HG03108 (cell line): ENCODE results near the gene CAPN5.
A peak's percentile ranks its signal among the peaks of the same experiment; 100 is the strongest.
"Not testable (repeated sequence)": the region's sequence is repeated elsewhere in the genome, so short reads cannot be mapped to it uniquely, and the experiment has no call there.

ENCODE experiments used
- ATAC-seq: cut with Tn5 transposase; IDR thresholded peaks from one replicate; pipeline ENCODE4 v1.9.1; 2021; ENCODE audit warnings: moderate library complexity; ENCODE audit not compliant: unreplicated experiment

The CAPN5 gene

DNA sequence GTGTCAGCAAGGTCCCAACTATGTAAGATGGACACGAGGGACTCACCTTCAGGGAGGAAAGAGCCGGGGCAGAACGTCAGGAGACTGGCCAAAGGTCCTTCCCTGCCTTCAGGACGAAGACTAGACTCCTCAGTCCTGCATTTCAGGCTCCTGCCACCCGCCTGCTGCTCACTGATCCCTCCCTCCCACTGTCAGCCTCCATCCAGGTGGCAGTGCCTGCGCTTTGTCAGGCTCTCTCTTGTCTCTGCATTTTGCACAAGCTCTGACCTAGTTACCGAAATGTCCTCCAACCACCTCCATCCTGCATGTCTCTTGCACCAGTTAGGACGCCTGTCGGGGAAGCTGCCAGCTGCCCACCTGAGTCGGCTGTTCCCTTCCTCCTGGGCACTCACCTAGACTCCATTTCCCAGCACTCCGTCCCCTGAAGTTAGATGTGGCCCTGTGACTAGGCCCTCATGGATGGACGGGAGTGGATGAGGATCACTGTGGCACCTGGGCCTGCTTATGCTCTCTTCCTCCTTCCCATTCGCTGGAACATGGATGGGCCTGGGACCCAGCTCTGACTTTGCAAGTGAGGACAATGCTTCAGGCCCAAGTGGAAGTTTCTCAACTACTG, 24.6 kb upstream of the CAPN5 start:
- ATAC-seq = no peak

DNA sequence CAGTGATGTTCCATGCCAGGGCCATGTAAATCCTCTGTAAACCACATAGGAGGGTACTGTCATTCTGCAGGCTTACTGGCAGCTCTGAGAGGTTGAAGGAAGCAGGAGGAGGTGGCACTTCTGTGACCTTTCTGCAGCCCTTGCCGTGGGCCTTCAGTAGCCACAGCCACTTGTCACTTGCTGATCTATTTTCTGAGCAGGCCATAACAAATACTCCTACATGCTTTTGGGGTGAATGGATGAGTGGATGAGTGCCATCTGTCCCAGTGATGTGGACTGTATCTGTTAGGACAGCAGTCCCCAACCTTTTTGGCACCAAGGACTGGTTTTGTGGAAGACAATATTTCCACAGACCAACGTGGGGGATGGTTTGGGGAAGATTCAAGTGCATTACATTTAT, 22.4 kb upstream of the CAPN5 start:
- ATAC-seq = no peak

DNA sequence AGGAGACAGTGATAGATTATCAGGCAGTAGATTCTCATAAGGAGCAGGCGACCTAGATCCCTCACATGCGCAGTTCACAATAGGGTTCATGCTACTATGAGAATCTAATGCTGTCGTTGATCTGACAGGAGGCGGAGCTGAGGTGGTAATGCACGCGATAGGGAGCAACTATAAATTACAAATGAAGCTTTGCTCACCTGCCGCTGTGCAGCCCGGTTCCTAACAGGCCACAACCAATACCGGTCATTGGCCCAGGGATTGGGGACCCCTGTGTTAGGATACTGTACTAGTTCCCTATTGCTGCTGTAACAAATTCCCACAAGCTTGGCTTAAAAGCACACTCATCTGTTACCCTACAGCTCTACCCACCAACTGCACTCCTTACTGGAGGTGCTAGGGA, 21.9 kb upstream of the CAPN5 start:
- ATAC-seq = no peak

DNA sequence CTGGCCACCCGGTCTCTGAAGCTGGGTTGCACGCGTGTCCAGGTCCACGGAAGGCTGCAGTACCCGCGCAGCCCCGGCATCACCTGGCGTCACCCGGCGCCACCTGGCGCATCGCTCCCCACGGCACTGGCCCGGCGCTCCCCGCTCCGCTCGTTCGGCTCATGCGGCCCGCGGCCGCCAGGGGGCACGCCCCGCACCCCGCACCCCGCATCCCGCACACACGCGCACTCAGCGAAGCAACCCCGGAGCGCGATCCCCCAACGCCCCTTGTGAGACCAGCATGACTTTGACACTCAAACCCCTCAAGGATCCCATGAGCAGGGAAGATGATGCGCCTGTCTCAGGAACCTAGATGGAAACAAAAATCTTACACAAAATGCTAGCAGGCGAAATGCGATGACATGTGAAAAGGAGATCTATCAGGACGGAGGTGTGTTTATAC, 20.7 kb upstream of the CAPN5 start:
- ATAC-seq = peak; percentile 43

DNA sequence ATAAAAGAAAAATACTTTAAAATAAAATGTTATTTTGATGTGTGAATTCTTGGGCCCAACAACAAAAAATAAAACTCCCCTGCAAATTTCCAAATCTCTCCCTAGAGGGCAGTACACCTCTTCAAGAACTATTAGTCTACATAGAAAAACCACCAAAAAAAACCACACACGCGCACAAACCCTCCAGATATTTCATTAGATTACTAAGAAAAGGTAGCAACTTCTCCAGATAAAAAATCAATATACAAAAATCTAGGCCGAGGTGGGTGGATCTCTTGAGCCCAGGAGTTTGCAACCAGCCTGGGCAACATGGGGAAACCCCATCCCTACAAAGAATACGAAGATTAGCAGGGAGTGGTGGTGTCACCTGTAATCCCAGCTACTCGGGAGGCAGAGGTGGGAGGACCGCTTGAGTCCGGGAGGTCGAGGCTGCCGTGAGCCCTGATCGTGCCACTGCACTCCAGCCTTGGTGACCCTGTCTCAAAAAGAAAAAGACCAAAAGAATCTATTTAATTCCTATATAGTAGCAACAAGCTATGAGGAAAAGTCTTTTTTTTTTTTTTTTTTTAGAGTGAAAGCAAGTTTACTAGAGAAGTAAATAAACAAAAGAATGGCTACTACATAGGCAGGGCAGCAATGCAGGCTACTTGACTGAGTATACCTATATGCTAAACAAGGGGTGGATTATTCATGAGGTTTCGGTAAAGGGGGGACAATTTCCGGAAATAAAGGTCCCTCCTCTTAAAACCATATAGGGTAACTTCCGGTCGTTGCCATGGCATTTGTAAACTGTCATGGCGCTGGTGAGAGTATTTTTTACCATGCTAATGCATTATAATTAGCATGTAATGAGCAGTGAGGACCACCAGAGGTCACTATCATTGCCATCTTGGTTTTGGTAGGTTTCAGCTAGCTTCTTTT, 19.5 kb upstream of the CAPN5 start:
- peak; percentile 80 for ATAC-seq

DNA sequence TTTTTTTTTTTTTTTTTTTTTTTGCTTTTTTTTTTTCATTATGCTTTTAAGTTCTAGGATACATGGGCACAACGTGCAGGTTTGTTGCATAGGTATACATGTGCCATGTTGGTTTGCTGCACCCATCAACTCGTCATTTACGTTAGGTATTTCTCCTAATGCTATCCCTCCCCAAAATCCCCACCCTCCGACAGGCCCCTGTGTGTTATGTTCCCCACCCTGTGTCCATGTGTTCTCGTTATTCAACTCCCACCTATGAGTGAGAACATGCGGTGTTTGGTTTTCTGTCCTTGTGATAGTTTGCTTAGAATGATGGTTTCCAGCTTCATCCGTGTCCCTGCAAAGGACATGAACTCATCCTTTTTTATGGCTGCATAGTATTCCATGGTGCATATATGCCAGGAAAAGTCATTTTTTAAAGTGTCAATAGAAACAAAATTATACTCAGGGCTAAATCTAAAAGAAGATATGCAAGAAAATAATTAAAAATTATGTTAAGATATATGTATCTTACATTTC, 18.8 kb upstream of the CAPN5 start:
- ATAC-seq = not testable (repeated sequence)

DNA sequence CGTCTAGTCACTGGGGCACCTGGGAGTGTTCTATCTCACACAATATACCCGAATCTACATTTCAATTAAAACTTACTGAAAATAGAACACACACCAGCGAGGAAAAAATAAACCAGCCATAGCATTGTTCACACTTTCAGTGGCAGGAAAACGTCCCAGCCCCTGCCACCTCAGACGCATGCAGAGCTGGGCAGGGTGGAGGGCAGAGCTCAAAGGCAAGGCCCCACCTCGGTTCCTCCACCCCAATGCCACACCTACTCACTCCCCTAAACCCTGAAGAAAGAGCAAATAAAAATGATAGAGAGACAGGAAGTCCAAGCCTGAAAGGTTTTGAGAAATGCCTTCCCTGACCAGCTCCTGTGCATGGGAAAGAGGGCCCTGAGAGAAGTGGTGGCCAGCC, 17.7 kb upstream of the CAPN5 start:
- no peak for ATAC-seq

DNA sequence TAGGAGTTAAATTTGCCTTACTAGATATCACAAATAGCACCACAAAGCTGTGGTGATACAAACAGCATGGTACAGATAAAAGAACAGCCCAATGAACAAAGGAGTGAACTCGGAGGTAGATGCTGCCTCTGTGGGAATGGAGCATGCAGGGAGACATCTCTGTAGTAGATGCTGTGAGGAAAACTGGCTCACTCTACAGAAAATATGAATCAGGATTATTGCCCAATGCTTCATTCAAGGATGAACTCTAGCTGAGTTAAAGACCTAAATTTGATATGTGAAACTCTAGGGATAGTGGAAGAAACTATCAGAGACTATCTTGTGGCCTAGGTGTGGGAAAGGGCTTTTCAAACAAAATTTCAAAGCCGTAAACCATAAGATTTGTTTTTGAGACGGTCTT, 15.3 kb upstream of the CAPN5 start:
- no peak for ATAC-seq

DNA sequence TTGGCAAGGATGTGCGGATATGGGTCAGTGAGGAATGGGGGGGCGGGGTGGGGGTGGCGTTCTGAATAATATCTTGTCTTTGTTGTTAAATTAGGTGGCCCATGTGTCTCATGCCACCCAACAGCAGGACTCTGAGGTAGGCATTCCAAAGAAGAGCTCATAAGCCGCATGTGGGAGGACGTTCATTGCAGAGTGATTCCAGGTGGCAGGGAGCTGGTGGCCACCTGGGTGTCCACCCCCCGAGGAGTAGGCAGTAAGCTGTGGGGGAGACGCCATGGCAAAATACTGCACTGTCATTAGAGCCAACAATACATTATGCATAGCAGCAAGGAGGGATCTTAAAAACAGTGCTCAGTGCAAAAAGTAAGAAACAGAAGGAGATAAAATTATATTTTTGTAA, 14.3 kb upstream of the CAPN5 start:
- no peak for ATAC-seq

DNA sequence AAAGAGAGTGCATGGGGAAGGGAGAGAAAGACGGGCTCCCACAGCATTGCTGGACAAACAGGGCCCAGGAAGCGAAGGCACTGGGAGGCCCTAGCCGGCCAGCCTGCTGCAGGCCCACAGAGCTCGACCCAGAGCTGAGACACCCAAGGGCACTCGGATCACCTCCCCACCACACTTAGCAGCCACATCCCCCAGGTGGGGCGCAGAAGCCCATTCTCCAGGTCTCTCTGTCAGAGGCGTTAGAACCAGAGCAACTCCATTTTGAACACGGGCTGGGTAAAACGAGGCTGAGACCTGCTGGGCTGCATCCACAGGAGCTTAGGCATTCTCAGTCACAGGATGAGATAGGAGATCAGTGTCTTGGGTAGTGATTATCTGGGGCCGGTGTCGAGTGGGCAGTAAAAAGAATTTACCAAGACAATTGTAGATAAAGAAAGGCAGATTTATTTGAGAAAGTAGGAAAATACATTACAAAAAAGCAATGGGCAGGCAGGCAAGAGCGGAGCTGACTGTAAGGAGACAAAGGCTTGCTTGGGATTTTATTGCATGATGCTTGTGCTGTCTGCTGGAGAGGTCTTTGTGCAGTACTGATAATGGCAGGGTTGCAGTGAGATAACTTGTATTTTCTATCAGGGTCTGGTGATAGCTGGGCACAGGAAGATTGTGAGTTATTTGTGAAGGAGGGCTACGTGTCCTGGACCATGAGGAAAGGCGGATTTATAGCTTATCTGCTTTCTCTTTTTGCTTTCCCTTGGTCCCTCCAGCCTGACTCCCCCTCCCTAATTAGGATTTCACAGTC, 13.4 kb upstream of the CAPN5 start:
- ATAC-seq = no peak

DNA sequence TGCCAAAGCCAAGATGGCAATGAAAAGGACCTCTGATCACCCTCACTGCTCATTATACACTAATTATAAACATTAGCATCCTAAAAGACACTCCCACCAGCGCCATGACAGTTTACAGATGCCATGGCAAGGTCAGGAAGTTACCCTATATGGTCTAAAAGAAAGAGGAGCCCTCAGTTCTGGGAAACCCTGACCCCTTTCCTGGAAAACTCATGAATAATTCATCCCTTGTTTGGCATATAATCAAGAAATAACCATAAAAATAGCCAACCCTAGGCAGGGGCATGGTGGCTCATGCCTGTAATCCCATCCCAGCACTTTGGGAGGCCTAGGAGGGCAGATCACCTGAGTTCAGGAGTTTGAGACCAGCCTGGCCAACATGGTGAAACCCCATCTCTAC, 12.7 kb upstream of the CAPN5 start:
- ATAC-seq = no peak

DNA sequence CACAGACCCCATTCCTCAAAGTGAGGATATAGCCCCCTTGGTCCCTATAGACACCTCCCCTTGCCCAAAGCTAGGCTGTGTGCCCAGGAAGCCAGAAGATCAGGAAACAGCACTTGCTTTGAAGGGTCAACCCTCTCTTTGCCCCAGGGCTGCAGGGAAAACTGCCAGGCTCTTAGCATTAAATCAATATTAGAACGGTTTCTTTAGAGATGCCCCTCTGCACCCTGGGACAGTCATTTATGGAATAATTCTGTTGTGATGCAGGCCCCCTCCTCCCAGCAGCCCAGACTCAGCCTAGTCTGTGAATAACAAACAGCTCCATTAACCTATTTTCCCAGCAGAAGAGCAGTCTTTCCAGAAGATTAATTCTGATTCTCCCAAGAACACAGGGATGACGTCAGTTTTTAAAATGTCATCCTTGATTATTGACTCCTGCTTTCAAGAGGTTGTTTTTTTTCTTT, 11.6 kb upstream of the CAPN5 start:
- no peak for ATAC-seq

DNA sequence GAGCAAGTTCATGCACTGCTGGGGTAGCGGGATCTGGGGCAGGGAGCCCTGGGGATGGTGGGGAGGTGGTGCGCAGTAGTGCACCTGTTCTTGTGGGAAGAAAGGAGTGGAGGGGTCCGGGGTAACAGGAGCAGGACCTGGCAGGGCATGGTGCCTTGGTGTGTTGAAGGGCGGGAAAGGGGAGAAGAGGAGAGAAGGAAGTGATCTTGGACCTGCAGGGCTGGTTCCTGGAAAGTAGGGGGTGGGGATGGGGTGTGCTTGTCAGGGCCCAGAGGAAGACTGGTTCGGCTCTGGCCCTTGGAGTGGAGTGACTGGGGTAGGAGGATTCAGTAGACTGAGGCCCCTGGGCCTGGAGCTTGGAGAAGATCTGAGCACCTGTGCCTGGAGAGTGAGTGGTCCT, 10.9 kb upstream of the CAPN5 start:
- ATAC-seq = no peak

DNA sequence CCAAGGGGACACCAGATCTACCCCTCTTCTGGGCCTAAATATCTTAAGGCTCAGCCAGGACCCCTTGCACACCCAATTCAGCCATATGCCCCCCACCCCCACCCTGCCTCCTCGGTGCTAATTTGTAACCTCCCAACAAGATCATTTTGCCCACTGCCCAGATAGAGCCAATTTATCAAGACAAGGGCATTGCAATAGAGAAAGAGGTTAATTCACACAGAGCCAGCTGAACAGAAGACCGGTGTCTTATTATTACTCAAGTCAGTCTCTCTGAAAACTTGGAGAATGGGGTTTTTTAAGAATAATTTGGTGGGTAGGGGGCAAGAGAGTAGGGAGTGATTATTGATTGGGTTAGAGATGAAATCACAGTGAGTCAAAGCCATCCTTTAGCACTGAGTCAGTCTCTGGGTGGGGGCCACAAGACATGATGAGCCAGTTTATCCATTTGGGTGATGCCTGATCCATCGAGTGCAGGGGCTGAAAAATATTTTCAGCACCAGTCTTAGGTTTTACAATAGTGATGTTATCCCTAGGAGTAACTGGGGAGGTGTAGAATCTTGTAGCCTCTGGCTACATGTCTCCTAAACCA, 9.9 kb upstream of the CAPN5 start:
- ATAC-seq = no peak

DNA sequence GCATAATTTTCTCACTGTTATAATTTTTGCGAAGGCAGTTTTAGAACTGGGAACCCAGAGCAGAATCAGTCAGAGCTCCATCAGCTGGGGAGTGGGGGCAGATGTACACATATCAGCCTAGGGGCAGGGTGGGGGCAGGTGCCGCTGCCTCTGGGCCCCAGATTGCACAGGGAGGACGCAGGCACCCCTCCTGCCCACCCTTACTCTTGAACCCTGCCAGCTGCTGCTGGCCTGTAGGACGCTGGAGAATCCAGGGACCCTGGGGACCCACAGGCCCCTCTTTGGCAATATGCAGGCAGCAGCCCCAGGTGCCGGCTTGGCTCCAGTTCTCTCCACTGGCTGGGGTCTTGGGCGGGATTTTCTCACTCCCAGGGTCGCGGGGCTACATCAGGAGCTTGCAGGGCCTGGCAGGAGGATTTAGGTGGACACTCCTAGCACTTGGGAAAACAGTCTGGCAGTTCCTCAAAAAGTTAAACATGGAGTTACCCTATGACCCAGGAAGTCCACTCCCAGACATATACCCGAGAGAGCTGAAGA, 8.8 kb upstream of the CAPN5 start:
- ATAC-seq = no peak

DNA sequence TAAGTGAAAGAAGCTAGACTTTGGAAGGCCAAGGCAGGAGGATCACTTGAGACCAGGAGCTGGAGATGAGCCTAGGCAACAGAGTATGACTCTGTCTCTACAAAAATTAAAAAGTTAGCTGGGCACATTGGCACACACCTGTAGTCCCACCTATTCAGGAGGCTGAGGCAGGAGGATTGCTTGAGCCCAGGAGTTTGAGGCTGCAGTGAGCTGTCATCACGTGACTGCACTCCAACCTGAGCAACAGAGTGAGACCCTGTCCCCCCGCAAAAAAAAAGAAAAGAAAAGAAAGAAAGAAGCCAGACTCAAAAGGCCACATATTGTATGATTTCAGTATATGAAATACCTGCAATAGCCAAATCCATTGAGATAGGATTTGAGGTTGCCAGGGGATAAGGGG, 7.9 kb upstream of the CAPN5 start:
- no peak for ATAC-seq

DNA sequence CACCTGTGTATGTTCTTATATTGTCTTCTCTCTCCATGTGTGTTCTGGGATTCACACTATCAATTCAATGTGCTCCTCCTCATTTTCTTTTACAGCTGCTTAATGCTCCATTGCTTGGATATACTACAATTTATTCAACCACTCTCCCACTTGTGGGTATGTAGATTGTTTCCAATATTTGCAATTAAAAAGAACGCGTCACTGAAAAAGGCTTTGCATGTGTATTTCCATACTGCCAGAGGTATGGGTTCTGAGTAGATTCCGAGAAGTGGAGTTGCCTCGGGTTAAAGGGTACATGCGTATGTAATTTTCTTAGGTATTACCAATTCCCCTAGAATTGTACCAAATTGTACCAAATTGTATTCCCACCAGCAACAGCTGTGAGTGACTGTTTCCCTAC, 7.0 kb upstream of the CAPN5 start:
- ATAC-seq = no peak

DNA sequence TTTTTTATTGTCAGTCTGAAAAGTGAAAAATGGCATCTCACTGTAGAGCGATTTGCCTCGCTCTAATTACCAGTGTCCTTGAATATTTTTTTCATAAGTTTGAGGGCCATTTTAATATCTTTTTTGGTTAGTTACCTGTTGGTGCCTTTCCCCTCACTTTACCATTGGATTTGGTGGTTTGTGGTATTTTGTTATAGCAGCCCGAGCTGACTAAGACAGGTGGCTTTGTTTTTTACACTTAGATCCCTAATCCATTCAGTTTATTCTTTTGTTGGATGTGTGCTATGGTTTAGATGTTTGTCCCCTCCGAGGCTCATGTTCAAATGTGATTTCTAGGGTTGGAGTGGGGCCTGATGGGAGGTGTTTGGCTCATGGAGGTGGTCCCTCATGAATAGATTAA, 6.5 kb upstream of the CAPN5 start:
- no peak for ATAC-seq

DNA sequence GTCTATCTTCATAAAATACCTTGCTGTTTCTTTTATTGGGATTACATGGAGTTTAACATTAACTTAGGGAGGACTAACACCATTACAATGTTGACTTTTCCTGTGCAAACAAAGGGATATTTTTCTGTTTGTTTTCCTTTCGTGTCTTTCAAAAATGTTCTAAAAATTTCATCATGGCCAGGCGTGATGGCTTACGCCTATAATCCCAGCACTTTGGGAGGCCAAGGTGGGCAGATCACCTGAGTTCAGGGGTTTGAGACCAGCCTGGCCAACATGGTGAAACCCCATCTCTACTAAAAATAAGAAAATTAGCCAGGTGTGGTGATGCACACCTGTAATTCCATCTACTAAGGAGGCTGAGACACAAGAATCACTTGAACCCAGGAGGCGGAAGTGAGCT, 5.5 kb upstream of the CAPN5 start:
- ATAC-seq = not testable (repeated sequence)

DNA sequence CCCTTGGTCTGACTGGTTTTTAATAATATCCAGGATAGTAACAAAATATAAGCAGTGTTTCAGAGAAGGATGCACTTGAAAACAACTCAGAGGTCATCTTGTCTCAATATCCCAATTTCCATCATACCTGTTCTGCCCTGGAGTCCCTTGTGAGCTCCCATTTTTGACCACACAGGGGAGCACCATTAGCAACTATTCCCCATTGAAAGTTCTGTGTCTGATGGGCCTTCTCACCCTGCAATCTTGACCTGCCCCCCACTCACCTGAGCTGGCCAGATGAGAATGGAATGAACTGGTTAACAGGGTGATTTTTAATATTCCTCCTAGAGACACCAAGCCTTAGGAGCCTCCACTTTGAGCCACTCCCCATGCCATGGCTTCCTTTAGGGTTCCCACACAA, 3.8 kb upstream of the CAPN5 start:
- no peak for ATAC-seq

DNA sequence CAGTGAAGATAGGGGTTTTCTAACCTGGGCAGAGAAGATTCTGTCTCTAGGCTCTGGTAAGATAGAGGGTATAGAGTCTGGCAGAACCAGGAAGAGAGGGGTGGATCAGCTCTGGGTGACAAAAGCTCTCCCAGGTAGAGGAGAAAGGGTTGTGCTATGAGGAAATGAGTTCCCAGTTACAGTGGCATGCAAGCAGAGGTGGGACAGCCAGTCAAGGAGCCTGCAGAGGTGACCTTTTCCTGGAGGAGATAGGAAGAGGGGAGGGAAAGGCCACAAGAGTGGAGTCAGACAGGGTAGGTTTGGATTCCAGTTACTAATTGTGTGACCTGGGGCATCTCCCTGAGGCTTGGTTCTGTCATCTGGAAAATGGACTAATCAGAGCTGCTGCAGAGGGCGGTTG, 3.4 kb upstream of the CAPN5 start:
- ATAC-seq = no peak
